ENCODE results near the gene BTBD6. TPM values are rescaled to one million over a fixed set of nuclear protein-coding genes. Genes with fewer than 3 reads are reported as not detected.
"Not testable (repeated sequence)": the region's sequence is repeated elsewhere in the genome, so short reads cannot be mapped to it uniquely, and the experiment has no call there.

The BTBD6 gene
- total and polyA plus RNA-seq, 2 donors: 28.6 to 40.6 TPM

DNA sequence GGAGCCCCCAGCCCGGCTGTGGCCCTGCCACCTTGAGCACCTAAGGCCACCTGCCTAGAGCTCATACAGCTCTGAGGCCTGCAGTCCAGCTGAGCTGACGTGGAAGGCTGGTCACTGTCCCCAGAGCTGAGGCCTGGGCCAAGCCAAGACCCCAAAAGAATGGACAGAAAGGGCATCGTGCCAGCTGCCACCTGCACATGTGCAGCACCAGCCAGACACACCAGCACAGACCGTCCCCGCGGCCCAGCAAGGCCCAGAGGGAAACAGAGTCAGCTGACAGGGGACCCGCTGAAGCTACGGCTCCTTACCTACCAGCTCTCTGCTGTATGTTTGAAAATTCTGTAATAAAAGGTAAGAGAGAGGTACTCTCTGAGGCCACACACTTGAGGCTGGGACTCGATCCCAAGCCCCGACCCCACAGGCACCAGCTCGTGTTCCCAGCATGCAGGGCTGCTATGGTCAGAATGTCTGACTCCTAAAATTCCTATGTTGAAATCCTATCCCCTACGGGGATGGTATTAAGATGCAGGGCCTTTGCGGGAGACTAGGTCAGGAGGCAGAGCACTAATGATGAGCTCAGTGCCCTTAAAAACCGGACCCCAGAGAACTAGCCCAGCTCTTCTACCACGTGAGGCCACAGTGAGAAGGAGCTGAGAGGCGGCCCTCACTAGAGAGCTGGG is 27.1 kb downstream of the BTBD6 start:
- 79% methylated on average over 16 of the region's 16 CpGs for WGBS
- DNase-seq (ENCODE audit: extremely low spot score): no peak
- Histone ChIP-seq H3K27ac (ENCODE audit: low read depth) (no peak overlapping the region), H3K4me3 (ENCODE audit: low read depth, low read length) (no peak overlapping the region), H3K4me1 (ENCODE audit: insufficient read depth) (no peaks in the 10 kb centered on the region), H3K36me3 (ENCODE audit: insufficient read depth) (no peaks in the 10 kb centered on the region)

DNA sequence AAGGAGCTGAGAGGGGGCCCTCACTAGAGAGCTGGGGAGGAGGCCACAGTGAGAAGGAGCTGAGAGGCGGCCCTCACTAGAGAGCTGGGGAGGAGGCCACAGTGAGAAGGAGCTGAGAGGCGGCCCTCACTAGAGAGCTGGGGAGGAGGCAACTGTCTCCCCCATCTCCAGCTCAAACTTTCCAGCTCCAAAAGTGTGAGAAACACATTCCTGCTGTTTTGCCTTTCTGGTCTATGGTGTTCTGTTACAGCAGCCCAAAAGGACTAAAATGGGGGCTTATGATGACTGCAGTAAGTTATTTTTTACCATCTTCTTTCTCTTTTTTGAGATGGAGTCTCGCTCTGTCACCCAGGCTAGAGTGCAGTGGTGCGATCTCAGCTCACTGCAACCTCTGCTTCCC is 29.1 kb downstream of the BTBD6 start:
- H3K36me3 ChIP-seq (ENCODE audit: insufficient read depth); DNase-seq (ENCODE audit: extremely low spot score); H3K27ac ChIP-seq (ENCODE audit: low read depth); H3K4me1 ChIP-seq (ENCODE audit: insufficient read depth); H3K4me3 ChIP-seq (ENCODE audit: low read depth, low read length): not testable (repeated sequence)
- WGBS: 91% methylated on average over 4 of the region's 4 CpGs

DNA sequence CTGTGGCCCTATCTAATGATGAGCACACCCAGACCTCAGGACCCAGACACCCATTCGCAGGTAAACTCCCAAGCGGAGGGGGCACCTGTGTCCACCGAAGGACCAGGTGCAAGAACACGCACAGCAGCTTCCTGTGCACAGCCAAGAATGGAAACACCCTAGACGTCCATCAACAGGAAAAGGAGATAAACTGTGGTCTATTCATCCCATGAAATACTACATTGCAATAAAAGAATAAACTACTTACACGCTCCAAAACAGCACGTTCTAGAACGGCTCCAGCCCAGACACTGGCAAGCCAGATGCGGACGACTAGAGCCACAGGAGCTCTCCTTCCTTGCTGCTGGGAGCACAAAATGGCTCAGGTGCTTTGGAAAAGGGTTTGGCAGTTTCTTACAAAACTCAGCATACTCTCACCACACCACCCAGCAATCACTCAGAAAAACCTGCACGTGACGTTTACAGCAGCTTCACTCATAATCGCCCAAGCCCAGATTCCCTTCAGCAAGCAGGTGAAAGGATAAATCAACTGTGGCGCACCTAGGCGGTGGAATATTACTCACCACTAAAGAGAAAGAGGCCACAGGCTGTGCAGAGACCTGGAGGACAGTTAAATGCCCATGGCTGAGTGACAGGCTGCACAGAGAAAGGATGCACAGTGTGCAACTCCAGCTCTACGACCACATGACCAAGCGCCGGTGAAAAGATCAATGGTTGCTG is 31.5 kb downstream of the BTBD6 start:
- no peaks in the 10 kb centered on the region for H3K36me3 ChIP-seq (ENCODE audit: insufficient read depth)
- no peaks in the 10 kb centered on the region for H3K4me1 ChIP-seq (ENCODE audit: insufficient read depth)
- 91% methylated on average over 18 of the region's 18 CpGs for WGBS
- DNase-seq (ENCODE audit: extremely low spot score): no peak
- no peak overlapping the region for H3K27ac ChIP-seq (ENCODE audit: low read depth)
- no peak overlapping the region for H3K4me3 ChIP-seq (ENCODE audit: low read depth, low read length)

DNA sequence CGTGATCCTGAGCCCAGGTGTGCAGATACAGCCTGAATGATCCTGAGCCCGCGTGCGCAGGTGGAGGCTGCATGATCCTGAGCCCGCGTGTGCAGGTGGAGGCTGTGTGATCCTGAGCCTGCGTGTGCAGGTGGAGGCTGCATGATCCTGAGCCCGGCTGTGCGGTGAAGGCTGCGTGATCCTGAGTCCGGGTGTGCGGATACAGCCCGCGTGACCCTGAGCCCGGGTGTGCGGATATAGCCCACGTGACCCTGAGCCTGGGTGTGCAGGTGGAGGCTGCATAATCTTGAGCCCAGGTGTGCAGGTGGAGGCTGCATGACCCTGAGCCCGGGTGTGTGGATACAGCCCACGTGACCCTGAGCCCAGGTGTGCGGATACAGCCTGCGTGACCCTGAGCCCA is 32.2 kb downstream of the BTBD6 start:
- no peak for DNase-seq (ENCODE audit: extremely low spot score)
- no peak overlapping the region for H3K27ac ChIP-seq (ENCODE audit: low read depth)
- WGBS: 97% methylated on average over 21 of the region's 21 CpGs
- H3K36me3 ChIP-seq (ENCODE audit: insufficient read depth): no peaks in the 10 kb centered on the region
- no peak overlapping the region for H3K4me3 ChIP-seq (ENCODE audit: low read depth, low read length)
- H3K4me1 ChIP-seq (ENCODE audit: insufficient read depth): no peaks in the 10 kb centered on the region

DNA sequence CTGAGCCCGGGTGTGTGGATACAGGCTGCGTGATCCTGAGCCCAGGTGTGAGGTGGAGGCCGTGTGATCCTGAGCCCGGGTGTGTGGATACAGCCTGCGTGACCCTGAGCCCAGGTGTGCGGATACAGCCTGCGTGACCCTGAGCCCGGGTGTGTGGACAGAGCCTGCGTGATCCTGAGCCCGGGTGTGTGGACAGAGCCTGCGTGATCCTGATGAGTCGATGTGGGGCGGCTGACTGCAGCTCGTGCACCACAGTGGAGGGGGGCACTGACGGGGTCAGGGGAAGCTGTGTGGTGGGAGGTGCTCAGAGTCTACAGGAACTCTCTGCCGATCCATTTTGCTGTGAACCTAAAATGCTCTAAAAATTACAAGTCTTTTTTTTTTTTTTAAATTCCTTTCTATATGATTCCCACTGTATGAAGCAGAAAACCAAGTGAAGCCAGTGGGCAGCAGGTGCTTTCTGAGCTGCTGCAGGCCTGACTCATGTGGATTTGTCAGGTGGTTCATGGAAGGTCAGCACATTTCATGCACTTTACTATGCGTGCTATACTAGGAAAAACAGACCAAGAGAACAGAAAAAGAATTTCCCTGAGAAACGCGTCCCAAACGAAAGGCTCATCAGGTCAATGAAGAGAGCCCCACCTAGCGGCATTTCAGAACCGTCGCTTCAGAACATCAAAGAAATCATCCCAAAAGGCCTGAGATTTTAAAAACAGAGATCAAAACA is 33.2 kb downstream of the BTBD6 start:
- 67% methylated on average over 23 of the region's 23 CpGs for WGBS
- Histone ChIP-seq H3K4me1 (ENCODE audit: insufficient read depth) (no peaks in the 10 kb centered on the region), H3K4me3 (ENCODE audit: low read depth, low read length) (no peak overlapping the region), H3K36me3 (ENCODE audit: insufficient read depth) (no peaks in the 10 kb centered on the region), H3K27ac (ENCODE audit: low read depth) (no peak overlapping the region)
- DNase-seq (ENCODE audit: extremely low spot score): peak; percentile 41

DNA sequence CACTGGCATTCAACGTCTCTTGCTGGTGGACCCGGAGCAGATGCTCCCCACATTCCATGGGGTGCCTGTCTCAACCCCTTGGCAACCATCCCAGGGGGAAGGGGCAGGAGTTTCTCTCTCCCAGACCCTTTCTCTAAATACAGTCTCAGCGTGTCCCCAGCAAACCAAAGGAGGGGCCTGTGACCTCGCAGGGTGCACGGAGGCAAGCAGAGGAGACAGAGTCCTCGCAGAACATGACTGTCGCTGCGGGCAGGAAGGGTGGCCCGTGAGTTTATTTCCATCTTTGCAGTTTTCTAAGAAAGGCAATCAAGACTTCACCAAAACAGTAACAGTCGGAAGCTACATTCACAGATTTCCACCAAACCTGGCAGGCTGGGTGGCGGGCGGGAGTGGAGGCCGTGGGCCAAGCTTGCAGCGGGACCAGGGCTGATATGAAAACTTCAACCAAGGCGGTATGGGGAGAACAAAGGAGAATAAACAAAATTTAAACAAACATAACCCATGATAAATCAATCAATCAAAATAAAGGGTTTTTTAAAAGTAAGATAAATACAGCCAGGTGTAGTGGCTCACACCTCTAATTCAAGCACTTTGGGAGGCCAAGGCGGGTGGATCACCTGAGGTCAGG is 33.9 kb downstream of the BTBD6 start:
- 73% methylated on average over 16 of the region's 16 CpGs for WGBS
- no peaks in the 10 kb centered on the region for H3K36me3 ChIP-seq (ENCODE audit: insufficient read depth)
- no peak for DNase-seq (ENCODE audit: extremely low spot score)
- H3K4me1 ChIP-seq (ENCODE audit: insufficient read depth): no peaks in the 10 kb centered on the region
- H3K4me3 ChIP-seq (ENCODE audit: low read depth, low read length): no peak overlapping the region
- H3K27ac ChIP-seq (ENCODE audit: low read depth): no peak overlapping the region

DNA sequence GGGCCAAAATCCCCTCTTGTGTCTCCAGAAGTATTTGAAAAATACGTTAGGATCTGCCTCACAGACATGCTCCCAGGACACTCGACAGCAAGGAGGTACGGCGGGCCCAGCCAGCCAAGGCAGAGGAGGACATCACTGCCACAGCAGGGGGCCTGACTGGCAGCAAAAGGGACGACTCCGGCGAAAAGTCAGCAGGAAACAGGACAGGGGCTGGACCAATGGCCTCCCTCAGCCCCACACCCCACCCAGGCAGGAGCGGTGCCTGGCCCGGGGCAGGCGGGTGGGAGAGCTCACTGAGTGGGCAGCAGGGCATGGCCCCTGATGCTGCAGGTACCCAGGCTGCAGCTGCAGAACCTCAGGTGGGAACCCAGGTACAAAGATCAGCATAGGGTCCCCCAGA is 34.7 kb downstream of the BTBD6 start:
- no peak for DNase-seq (ENCODE audit: extremely low spot score)
- 82% methylated on average over 10 of the region's 10 CpGs for WGBS
- no peak overlapping the region for H3K4me3 ChIP-seq (ENCODE audit: low read depth, low read length)
- no peak overlapping the region for H3K27ac ChIP-seq (ENCODE audit: low read depth)
- no peaks in the 10 kb centered on the region for H3K4me1 ChIP-seq (ENCODE audit: insufficient read depth)
- no peaks in the 10 kb centered on the region for H3K36me3 ChIP-seq (ENCODE audit: insufficient read depth)

DNA sequence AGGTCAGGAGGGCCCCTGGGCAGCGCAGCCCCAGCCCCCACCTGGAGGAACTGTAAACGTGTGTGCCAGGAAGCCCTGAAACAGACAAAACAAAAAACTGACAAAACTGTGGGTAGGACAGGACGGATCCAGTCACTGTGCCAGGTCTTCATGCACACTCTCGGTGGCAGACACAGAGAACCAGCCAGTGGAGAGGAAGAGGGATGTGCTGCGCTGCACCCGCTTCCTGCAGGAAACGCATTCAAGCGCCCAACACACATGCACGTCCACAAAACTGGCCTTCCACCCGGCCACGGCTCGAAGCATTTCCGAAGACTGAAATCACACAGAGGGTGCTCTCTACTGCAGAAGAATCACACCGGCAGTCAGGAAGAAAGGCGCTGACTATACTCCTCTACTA is 35.6 kb downstream of the BTBD6 start:
- 75% methylated on average over 15 of the region's 15 CpGs for WGBS
- Histone ChIP-seq H3K36me3 (ENCODE audit: insufficient read depth) (no peaks in the 10 kb centered on the region), H3K4me1 (ENCODE audit: insufficient read depth) (no peaks in the 10 kb centered on the region), H3K27ac (ENCODE audit: low read depth) (no peak overlapping the region), H3K4me3 (ENCODE audit: low read depth, low read length) (no peak overlapping the region)
- no peak for DNase-seq (ENCODE audit: extremely low spot score)

DNA sequence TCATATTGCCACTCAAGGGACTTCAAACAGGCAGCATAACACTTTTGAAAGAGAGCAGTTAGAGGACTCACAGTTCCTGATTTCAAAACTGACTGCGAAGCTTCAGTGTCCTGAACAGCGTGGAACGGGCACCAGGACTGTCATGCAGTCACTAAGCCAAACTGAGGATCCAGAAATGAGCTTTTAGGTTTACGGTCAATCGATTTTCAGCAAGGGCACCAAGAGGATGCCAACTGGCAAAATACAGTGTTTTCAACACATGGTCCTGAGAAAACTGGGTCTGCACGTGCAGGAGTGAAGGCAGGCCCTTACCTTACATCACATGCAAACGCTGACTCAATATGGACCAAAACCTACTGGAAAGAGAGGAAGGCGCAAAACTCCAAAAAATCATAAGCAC is 36.8 kb downstream of the BTBD6 start:
- DNase-seq (ENCODE audit: extremely low spot score): no peak
- H3K4me3 ChIP-seq (ENCODE audit: low read depth, low read length): no peak overlapping the region
- H3K36me3 ChIP-seq (ENCODE audit: insufficient read depth): no peaks in the 10 kb centered on the region
- H3K27ac ChIP-seq (ENCODE audit: low read depth): no peak overlapping the region
- WGBS: 93% methylated on average over 8 of the region's 8 CpGs
- H3K4me1 ChIP-seq (ENCODE audit: insufficient read depth): no peaks in the 10 kb centered on the region

DNA sequence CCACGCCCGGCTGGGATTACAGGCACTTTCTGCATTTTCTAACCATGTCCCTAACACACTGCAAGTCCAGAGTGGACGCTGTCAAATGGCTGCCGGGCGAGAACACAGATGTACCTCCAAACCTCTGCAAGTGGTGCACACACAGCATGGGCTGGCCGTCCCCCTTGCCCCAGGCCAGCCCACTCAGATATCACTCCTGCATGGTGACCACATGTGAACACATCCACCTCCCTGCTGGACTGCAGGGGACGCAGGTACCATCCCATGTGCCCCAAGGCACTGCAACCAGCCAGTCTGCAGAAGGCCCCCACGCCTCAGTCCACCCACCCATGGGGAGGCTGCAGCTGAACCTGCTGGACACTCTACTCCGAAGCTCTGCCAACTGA is 38.4 kb downstream of the BTBD6 start:
- Histone ChIP-seq H3K4me1 (ENCODE audit: insufficient read depth) (no peaks in the 10 kb centered on the region), H3K27ac (ENCODE audit: low read depth) (no peak overlapping the region), H3K4me3 (ENCODE audit: low read depth, low read length) (no peak overlapping the region), H3K36me3 (ENCODE audit: insufficient read depth) (no peaks in the 10 kb centered on the region)
- DNase-seq (ENCODE audit: extremely low spot score): no peak
- 92% methylated on average over 9 of the region's 9 CpGs for WGBS

DNA sequence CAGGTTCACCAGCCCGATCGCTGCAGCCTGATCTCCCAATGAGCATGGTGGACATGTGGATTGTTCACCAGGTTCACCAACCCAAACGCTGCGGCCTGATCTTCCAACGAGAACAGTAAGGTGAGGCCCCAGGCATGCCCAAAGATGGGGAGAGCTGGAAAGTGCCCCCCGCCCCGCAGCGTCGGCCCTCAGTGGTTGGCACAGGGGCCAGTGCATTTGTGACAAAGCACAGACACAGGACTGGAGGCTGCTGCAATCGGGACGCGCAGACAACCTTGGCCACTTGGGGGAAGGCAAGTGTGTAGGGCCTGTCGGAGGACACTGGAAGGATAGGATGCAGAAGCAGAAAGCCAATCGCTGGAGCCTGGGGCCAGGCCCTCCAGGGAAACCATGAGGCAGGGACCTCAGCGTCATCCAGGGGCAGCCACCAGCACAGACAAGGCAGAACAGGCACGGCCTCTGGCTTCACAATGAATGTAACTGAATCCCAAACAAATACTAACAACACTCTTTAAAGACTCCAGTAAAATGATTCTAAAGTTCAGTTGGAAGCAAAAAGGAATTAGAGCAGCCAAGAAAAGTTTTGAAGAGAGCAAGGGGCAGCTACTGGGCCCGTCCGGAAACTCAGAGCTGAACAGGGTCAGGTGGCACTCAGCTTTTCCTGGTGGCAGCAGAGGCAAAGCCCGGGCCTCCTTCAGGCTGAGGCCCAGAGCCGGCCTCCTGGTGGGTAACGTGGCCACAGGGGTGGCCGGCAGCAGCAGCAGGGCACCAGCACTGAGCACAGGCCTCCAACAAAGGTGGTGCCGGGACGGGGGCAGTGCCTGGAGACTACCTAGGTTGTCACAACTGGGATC is 39.1 kb downstream of the BTBD6 start:
- no peaks in the 10 kb centered on the region for H3K4me1 ChIP-seq (ENCODE audit: insufficient read depth)
- no peak overlapping the region for H3K4me3 ChIP-seq (ENCODE audit: low read depth, low read length)
- WGBS: 86% methylated on average over 24 of the region's 24 CpGs
- no peak for DNase-seq (ENCODE audit: extremely low spot score)
- H3K36me3 ChIP-seq (ENCODE audit: insufficient read depth): no peaks in the 10 kb centered on the region
- H3K27ac ChIP-seq (ENCODE audit: low read depth): no peak overlapping the region

DNA sequence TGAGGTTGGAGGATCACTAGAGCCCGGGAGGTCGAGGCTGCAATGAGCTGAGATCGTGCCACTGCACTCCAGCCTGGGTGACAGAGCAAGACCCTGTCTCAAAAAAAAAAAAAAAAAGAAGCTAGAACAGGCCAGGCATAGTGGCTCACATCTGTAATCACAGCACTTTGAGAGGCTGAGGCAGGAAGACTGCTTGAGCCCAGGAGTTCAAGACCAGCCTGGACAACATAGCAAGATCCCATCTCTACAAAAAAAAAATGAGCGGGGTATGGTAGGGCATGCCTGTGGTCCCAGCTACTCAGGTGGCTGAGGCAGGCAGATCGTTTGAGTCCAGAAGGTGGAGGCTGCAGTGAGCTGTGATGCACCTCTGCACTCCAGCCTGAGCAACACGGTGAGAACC is 40.6 kb downstream of the BTBD6 start:
- H3K36me3 ChIP-seq (ENCODE audit: insufficient read depth); DNase-seq (ENCODE audit: extremely low spot score); H3K4me3 ChIP-seq (ENCODE audit: low read depth, low read length); H3K4me1 ChIP-seq (ENCODE audit: insufficient read depth); H3K27ac ChIP-seq (ENCODE audit: low read depth): not testable (repeated sequence)
- WGBS: 88% methylated on average over 6 of the region's 6 CpGs
